Measurements from ENCODE around the gene LRMDA.

The LRMDA gene

DNA sequence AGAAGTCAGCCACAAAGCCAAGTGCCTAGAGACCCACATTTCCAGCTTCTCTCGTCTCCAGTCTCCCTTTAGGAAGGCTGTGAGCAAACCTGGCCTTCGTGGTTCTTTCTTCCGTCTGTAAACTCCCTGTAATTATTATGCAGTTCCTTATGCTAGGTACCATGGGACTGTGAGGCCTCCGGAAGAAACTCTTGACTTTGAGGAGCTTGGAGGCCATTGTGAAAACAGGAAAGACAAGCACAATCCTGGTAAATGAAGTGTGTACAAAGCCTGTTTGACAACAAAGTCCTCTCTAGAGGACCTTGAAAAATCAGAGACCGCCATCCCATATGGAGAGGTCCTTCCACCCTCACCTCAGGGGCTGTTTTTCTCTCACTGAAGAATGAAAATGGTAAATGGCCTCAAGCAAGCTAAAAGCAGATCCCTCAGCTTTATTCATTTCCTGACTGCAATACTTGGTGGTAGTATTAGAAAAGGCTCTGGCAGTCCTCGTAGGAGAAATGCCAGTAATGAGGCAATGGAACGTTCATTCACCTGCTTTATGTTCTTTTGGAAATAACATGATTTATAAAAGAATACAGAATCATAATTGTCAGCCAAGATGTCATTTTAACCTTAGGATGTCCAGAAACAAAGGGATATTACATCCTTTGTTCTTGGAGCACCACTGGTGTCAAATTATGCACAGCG lies 926.4 kb downstream of the LRMDA start:
- Histone ChIP-seq H3K36me3 (replicated peaks; ENCODE audit: low read depth, low read length) (no peaks in the 10 kb centered on the region), H3K4me2 (ENCODE audit: low read length) (no peak overlapping the region), H3K4me3 (ENCODE audit: low read length) (no peak overlapping the region), H3K79me2 (ENCODE audit: low read length) (no peaks in the 10 kb centered on the region), H3K27ac (ENCODE audit: low read length) (no peak overlapping the region), H3K9ac (ENCODE audit: low read length) (no peak overlapping the region), H3K4me1 (ENCODE audit: low read length) (no peaks in the 10 kb centered on the region), H3K9me3 (ENCODE audit: insufficient read depth, low read length) (no peaks in the 10 kb centered on the region), H3K27me3 (ENCODE audit: low read depth, low read length) (no peaks in the 10 kb centered on the region), H2AFZ (ENCODE audit: low read depth, low read length) (no peak overlapping the region), H4K20me1 (ENCODE audit: insufficient read depth, low read length) (no peaks in the 10 kb centered on the region)
- TF ChIP-seq, protein P1, sequence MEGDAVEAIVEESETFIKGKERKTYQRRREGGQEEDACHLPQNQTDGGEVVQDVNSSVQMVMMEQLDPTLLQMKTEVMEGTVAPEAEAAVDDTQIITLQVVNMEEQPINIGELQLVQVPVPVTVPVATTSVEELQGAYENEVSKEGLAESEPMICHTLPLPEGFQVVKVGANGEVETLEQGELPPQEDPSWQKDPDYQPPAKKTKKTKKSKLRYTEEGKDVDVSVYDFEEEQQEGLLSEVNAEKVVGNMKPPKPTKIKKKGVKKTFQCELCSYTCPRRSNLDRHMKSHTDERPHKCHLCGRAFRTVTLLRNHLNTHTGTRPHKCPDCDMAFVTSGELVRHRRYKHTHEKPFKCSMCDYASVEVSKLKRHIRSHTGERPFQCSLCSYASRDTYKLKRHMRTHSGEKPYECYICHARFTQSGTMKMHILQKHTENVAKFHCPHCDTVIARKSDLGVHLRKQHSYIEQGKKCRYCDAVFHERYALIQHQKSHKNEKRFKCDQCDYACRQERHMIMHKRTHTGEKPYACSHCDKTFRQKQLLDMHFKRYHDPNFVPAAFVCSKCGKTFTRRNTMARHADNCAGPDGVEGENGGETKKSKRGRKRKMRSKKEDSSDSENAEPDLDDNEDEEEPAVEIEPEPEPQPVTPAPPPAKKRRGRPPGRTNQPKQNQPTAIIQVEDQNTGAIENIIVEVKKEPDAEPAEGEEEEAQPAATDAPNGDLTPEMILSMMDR (IDR thresholded peaks at IDR 0.05; ENCODE audit: low read depth, low read length): no peak

DNA sequence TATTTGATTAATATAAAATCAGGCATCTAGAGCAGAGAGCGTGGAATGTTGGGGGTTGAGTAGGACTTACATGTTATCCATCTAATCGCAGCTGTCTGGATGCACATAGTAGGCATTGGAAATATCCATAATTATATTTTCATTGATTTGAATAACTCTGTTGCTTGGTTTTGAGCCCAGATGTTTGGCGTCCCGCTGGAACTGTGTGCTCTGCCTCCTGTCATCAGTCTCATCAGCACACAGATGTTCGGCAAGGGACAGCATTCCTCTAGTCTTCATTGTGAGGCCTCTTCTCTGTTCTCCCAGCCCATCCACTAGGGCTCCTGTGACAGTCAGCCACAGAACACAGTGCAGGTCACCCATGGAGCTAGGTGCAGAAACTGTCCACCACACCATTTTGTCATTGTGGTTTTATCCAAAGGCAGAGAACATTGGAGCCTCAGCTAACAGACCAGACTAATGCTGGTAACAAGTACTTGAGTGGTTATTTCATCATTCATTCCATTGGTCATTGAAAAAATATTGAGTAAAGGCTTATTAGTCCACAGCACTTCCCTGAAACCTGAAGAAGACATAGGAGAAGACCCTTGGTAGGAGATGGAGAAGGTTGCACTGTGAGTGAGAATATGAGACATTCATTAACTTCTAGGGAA lies 927.4 kb downstream of the LRMDA start:
- no peak overlapping the region for H3K9ac ChIP-seq (ENCODE audit: low read length)
- no peaks in the 10 kb centered on the region for H3K4me1 ChIP-seq (ENCODE audit: low read length)
- no peak overlapping the region for H3K4me3 ChIP-seq (ENCODE audit: low read length)
- no peak overlapping the region for H3K27ac ChIP-seq (ENCODE audit: low read length)
- no peaks in the 10 kb centered on the region for H3K79me2 ChIP-seq (ENCODE audit: low read length)
- H3K36me3 ChIP-seq (replicated peaks; ENCODE audit: low read depth, low read length): no peaks in the 10 kb centered on the region
- H4K20me1 ChIP-seq (ENCODE audit: insufficient read depth, low read length): no peaks in the 10 kb centered on the region
- no peak overlapping the region for H3K4me2 ChIP-seq (ENCODE audit: low read length)
- H3K27me3 ChIP-seq (ENCODE audit: low read depth, low read length): no peaks in the 10 kb centered on the region
- TF ChIP-seq EZH2phosphoT487 (IDR thresholded peaks at IDR 0.05; ENCODE audit: low read depth): no peak
- TF ChIP-seq, protein P1 (IDR thresholded peaks at IDR 0.05; ENCODE audit: low read depth, low read length): no peak
- H2AFZ ChIP-seq (ENCODE audit: low read depth, low read length): no peak overlapping the region
- H3K9me3 ChIP-seq (ENCODE audit: insufficient read depth, low read length): no peaks in the 10 kb centered on the region

DNA sequence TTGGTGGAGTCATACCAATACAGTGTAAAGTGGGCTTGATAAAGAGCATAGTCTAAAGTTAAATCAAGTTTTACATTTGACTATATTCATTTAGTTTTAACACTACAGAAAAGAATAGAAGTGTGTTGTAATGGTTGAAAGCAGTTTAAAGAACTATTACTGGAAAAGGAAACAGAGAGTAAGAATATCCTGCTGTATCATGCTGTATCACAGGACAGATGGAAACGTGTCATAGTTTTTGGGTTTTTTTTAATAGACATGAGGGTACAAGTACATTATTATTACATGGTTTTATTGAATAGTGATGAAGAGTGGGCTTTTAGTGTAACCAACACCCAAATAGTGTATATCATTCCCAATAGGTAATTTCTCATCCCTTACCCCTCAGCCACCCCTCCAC lies 944.3 kb downstream of the LRMDA start:
- no peaks in the 10 kb centered on the region for H4K20me1 ChIP-seq (ENCODE audit: insufficient read depth, low read length)
- H3K27ac ChIP-seq (ENCODE audit: low read length): no peak overlapping the region
- no peaks in the 10 kb centered on the region for H3K4me1 ChIP-seq (ENCODE audit: low read length)
- H3K4me3 ChIP-seq (ENCODE audit: low read length): no peak overlapping the region
- TF ChIP-seq, protein P1 (IDR thresholded peaks at IDR 0.05; ENCODE audit: low read depth, low read length): no peak
- no peak for TF ChIP-seq EZH2phosphoT487 (IDR thresholded peaks at IDR 0.05; ENCODE audit: low read depth)
- no peak overlapping the region for H3K9ac ChIP-seq (ENCODE audit: low read length)
- H3K9me3 ChIP-seq (ENCODE audit: insufficient read depth, low read length): no peaks in the 10 kb centered on the region
- no peaks in the 10 kb centered on the region for H3K79me2 ChIP-seq (ENCODE audit: low read length)
- no peak overlapping the region for H2AFZ ChIP-seq (ENCODE audit: low read depth, low read length)
- no peak overlapping the region for H3K4me2 ChIP-seq (ENCODE audit: low read length)
- H3K27me3 ChIP-seq (ENCODE audit: low read depth, low read length): no peaks in the 10 kb centered on the region
- H3K36me3 ChIP-seq (replicated peaks; ENCODE audit: low read depth, low read length): no peaks in the 10 kb centered on the region

DNA sequence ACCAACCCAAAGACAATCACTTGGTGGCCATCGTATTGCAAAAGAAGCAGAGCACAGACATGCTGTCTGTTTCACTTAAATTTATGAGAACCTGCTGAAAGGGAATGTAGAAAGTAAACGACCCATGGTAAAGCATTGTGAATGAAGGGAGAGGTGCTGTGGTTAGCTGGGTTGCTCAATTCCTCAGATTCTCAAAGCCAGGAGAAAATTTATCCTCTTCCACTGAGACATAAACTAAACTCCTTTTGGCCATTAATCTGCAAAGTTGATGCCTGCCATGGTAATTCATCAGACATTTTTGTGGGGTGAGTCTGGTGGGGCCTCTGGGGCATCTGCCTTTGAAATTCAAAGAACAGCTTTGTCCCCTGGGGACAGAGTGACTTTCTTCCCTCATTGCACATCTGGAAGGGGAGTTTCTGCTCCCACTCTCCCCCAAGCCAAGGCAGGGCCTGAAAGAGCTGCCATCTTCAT lies 951.0 kb downstream of the LRMDA start:
- Histone ChIP-seq H3K4me2 (ENCODE audit: low read length) (no peak overlapping the region), H3K27me3 (ENCODE audit: low read depth, low read length) (no peaks in the 10 kb centered on the region), H3K36me3 (replicated peaks; ENCODE audit: low read depth, low read length) (no peaks in the 10 kb centered on the region), H4K20me1 (ENCODE audit: insufficient read depth, low read length) (no peaks in the 10 kb centered on the region), H3K4me1 (ENCODE audit: low read length) (no peaks in the 10 kb centered on the region), H3K27ac (ENCODE audit: low read length) (no peak overlapping the region), H3K79me2 (ENCODE audit: low read length) (no peaks in the 10 kb centered on the region), H3K4me3 (ENCODE audit: low read length) (no peak overlapping the region), H3K9me3 (ENCODE audit: insufficient read depth, low read length) (no peaks in the 10 kb centered on the region), H3K9ac (ENCODE audit: low read length) (no peak overlapping the region), H2AFZ (ENCODE audit: low read depth, low read length) (no peak overlapping the region)
- TF ChIP-seq EZH2phosphoT487 (IDR thresholded peaks at IDR 0.05; ENCODE audit: low read depth): no peak
- TF ChIP-seq, protein P1 (IDR thresholded peaks at IDR 0.05; ENCODE audit: low read depth, low read length): no peak

Measured in OCI-LY3 (cell line).